SK-N-SH (cell line): ENCODE results near the gene RHOT2. TPM values are rescaled to one million over a fixed set of nuclear protein-coding genes. Genes with fewer than 3 reads are reported as not detected.

Source experiments
- CTCF ChIA-PET: fragments of 300-600, 350-600 bp; formaldehyde crosslinking; extraction: SDS; loops from one replicate; lab custom pipeline; 2021; lab: Yijun Ruan, JAX
- POLR2A ChIA-PET: fragments of 350-600 bp; sonication (Branson Sonifier 250); formaldehyde crosslinking; extraction: SDS; loops from one replicate; lab custom pipeline; 2020; ENCODE audit warnings: antibody characterized with exemption, inconsistent platforms; lab: Yijun Ruan, JAX
- DNase-seq: peaks from one replicate; pipeline ENCODE4 v3.0.0; 2012
- H2AFZ ChIP-seq: fragments of 200-600 bp; sonication (generic); 2 replicates; pipeline ENCODE4 v1.8.1; 2016; ENCODE audit warnings: antibody characterized with exemption, mild to moderate bottlenecking, low read depth
- H3F3A ChIP-seq: fragments of 200-600 bp; sonication (generic); replicated peaks from 2 replicates; pipeline ENCODE3; 2016; ENCODE audit warnings: antibody characterized with exemption, mild to moderate bottlenecking; ENCODE audit not compliant: insufficient read depth
- H3K27ac ChIP-seq, 2 experiments: fragments of 200-500 bp in 1 of 2; fragments of 200-600 bp in 1 of 2; sonication (Bioruptor generic) in 1 of 2; sonication (generic), shearing (Covaris generic) in 1 of 2; 2 replicates each; pipeline versions ENCODE4 v1.5.1 to v1.6.1; 2014 to 2016; ENCODE audit warnings: low read depth in 2 of 2, inconsistent platforms in 1 of 2, low read length in 1 of 2, mild to moderate bottlenecking in 1 of 2, mixed read lengths in 1 of 2
- H3K27me3 ChIP-seq: fragments of 200-600 bp; sonication (generic), shearing (Covaris generic); 2 replicates; pipeline ENCODE4 v1.6.1; 2016; ENCODE audit warnings: mixed run types; ENCODE audit not compliant: insufficient read depth
- H3K36me3 ChIP-seq, 2 experiments: fragments of 200-500 bp in 1 of 2; fragments of 200-600 bp in 1 of 2; sonication (Bioruptor generic) in 1 of 2; sonication (generic) in 1 of 2; replicated peaks in 1 of 2; 2 replicates each; pipeline versions ENCODE3 to v1.5.1; 2014 to 2016; ENCODE audit warnings: low read length in 1 of 2, mild to moderate bottlenecking in 1 of 2; ENCODE audit not compliant: insufficient read depth in 2 of 2, control insufficient read depth in 1 of 2
- H3K4me1 ChIP-seq, 2 experiments: fragments of 200-500 bp in 1 of 2; fragments of 200-600 bp in 1 of 2; sonication (Bioruptor generic) in 1 of 2; sonication (generic), shearing (Covaris generic) in 1 of 2; 2 replicates each; pipeline versions ENCODE4 v1.5.1 to v1.6.1; 2014 to 2016; ENCODE audit warnings: low read depth in 1 of 2, low read length in 1 of 2, mixed run types in 1 of 2; ENCODE audit not compliant: insufficient read depth in 2 of 2, control insufficient read depth in 1 of 2
- H3K4me2 ChIP-seq: fragments of 200-600 bp; sonication (generic), shearing (Covaris generic); 2 replicates; pipeline ENCODE4 v1.6.1; 2017; ENCODE audit warnings: mixed run types
- H3K4me3 ChIP-seq, 2 experiments: fragments of 200-500 bp in 1 of 2; fragments of 200-600 bp in 1 of 2; sonication (Bioruptor generic) in 1 of 2; sonication (generic), shearing (Covaris generic) in 1 of 2; 2 replicates each; pipeline versions ENCODE4 v1.5.1 to v1.8.1; 2014 to 2016; ENCODE audit warnings: low read depth in 2 of 2, inconsistent platforms in 1 of 2, low read length in 1 of 2, mild to moderate bottlenecking in 1 of 2, mixed read lengths in 1 of 2, moderate library complexity in 1 of 2
- H3K79me2 ChIP-seq: fragments of 200-600 bp; sonication (generic); 2 replicates; pipeline ENCODE4 v1.8.1; 2017; ENCODE audit warnings: mild to moderate bottlenecking; ENCODE audit not compliant: insufficient read depth
- H3K9ac ChIP-seq: fragments of 200-600 bp; sonication (generic); 2 replicates; pipeline ENCODE4 v1.6.1; 2017; ENCODE audit warnings: mixed run types
- H3K9me2 ChIP-seq: fragments of 200-600 bp; sonication (generic); 2 replicates; pipeline ENCODE4 v1.6.1; 2017; ENCODE audit warnings: mixed run types
- H3K9me3 ChIP-seq: fragments of 200-600 bp; sonication (generic); 2 replicates; pipeline ENCODE4 v1.6.1; 2017; ENCODE audit warnings: mixed run types, mild to moderate bottlenecking, moderate library complexity
- H4K20me1 ChIP-seq: fragments of 200-600 bp; sonication (generic); 2 replicates; pipeline ENCODE4 v1.6.1; 2017; ENCODE audit warnings: mild to moderate bottlenecking, mixed run types; ENCODE audit not compliant: insufficient read depth
- CHD2 ChIP-seq: fragments of 150-350 bp; IDR thresholded peaks from 2 replicates; pipeline ENCODE4 v1.6.1; 2018; ENCODE audit warnings: low read length; ENCODE audit not compliant: partially characterized antibody
- ELF1 ChIP-seq: IDR thresholded peaks from 2 replicates; pipeline ENCODE4 v1.4.0; 2012
- FOXJ3 ChIP-seq: sonication (generic); formaldehyde crosslinking; IDR thresholded peaks from 2 replicates; pipeline ENCODE4 v1.5.1; 2020; ENCODE audit warnings: mild to moderate bottlenecking, missing genetic modification reagents
- IRF3 ChIP-seq: fragments of 150-350 bp; IDR thresholded peaks from 2 replicates; pipeline ENCODE4 v1.6.1; 2016; ENCODE audit warnings: mild to moderate bottlenecking, low read depth, low read length
- MXI1 ChIP-seq: IDR thresholded peaks from 2 replicates; pipeline ENCODE4 v1.6.1; 2012; ENCODE audit warnings: mild to moderate bottlenecking, low read depth, low read length, improper control_type of control experiment
- NFIC ChIP-seq: IDR thresholded peaks from 2 replicates; pipeline ENCODE4 v1.4.0; 2012; ENCODE audit warnings: borderline replicate concordance
- PBX3 ChIP-seq: IDR thresholded peaks from 2 replicates; pipeline ENCODE4; 2012
- RAD21 ChIP-seq: IDR thresholded peaks from 2 replicates; pipeline ENCODE4 v1.6.1; 2012; ENCODE audit warnings: mild to moderate bottlenecking, low read length
- SIN3A ChIP-seq: IDR thresholded peaks from 2 replicates; pipeline ENCODE4 v1.6.1; 2012; ENCODE audit warnings: low read depth, mild to moderate bottlenecking, low read length, moderate library complexity, borderline replicate concordance
- TAF1 ChIP-seq: IDR thresholded peaks from 2 replicates; pipeline ENCODE4 v1.6.1; 2012; ENCODE audit warnings: low read depth, mild to moderate bottlenecking, low read length, moderate library complexity, borderline replicate concordance
- USF1 ChIP-seq: IDR thresholded peaks from 2 replicates; pipeline ENCODE4 v1.4.0; 2012; ENCODE audit warnings: low read depth, borderline replicate concordance
- WGBS: methylation state at CpG from one replicate; pipeline ENCODE4 v1.1.6; 2017; ENCODE audit warnings: low lambda C conversion rate; 5-methylcytosine and 5-hydroxymethylcytosine counted together
- polyA plus RNA-seq, 3 experiments: library from polyadenylated mRNA; depleted of rRNA; stranded (reverse); fragments of >200 nt; gene quantifications; 2 replicates each; pipeline ENCODE4 v1.2.3, GENCODE V29; 2012
- TF ChIP-seq, protein P1 (sequence below): IDR thresholded peaks from 2 replicates; pipeline ENCODE4 v1.4.0; 2012; ENCODE audit warnings: low read depth

The RHOT2 gene
- polyA plus RNA-seq, 1 of the 3 experiments (the other 2 are of a cell fraction) = 229 TPM

- WGBS = 62% methylated on average over 7 of the region's 25 CpGs
- H3K9me3 ChIP-seq = no peaks in the 10 kb centered on the region
- ChIA-PET POLR2A (interaction anchor here (0.7 to 1.2 kb wide), 5 partner anchors 9 to 745 kb away, joined by 3 to 5 read pairs (median 3); partner anchors contain the start of genes JMJD8, UQCC4 and WDR90), CTCF (interaction anchor here (0.6 to 4.6 kb wide), 8 partner anchors 8 to 45 kb away, joined by 3 to 20 read pairs (median 4); partner anchors contain the start of genes ANTKMT, RHOT2 and WDR24)
- no peaks in the 10 kb centered on the region for H3K9me2 ChIP-seq
- no peak overlapping the region for H2AFZ ChIP-seq
- H3K4me2 ChIP-seq = no peak overlapping the region
- no peak for TF ChIP-seq NFIC
- no peak for DNase-seq
- H3K9ac ChIP-seq = no peak overlapping the region
- H3F3A ChIP-seq = peaks cover 10% of the 10 kb centered on the region
- H3K27me3 ChIP-seq = no peaks in the 10 kb centered on the region
- H3K4me3 ChIP-seq = no peak overlapping the region; a peak in 1 of 4 replicates
- peaks cover 7% of the 10 kb centered on the region for H3K79me2 ChIP-seq
- H3K4me1 ChIP-seq = peaks cover 4 to 18% of the 10 kb centered on the region in 2 experiments; a peak in 2 of 4 replicates
- H4K20me1 ChIP-seq = peaks cover 4% of the 10 kb centered on the region
- H3K36me3 ChIP-seq = peaks cover 0 to 32% of the 10 kb centered on the region in 2 experiments
- no peak overlapping the region for H3K27ac ChIP-seq
These were observed 8.1 kb downstream of the RHOT2 start for GRCh38 chr16:675884-676564.

GRCh38 chr16:676565-676902 lies 8.6 kb downstream of the RHOT2 start:
- TF ChIP-seq PBX3 = no peak
- TF ChIP-seq TAF1 = no peak
- TF ChIP-seq MXI1 = no peak
- TF ChIP-seq RAD21 = no peak
- TF ChIP-seq CHD2 = no peak
- TF ChIP-seq, protein P1, sequence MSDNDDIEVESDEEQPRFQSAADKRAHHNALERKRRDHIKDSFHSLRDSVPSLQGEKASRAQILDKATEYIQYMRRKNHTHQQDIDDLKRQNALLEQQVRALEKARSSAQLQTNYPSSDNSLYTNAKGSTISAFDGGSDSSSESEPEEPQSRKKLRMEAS = no peak
- no peak for TF ChIP-seq SIN3A
- no peak for TF ChIP-seq FOXJ3 (CRISPR knock-in tag)
- TF ChIP-seq IRF3 = no peak
- TF ChIP-seq ELF1 = no peak
- no peak for TF ChIP-seq USF1
- Histone ChIP-seq H3F3A (peaks cover 14% of the 10 kb centered on the region), H3K4me3 (no peak overlapping the region), H3K4me2 (no peak overlapping the region), H3K79me2 (peaks cover 12% of the 10 kb centered on the region), H3K36me3 (peaks cover under 1 to 31% of the 10 kb centered on the region in 2 experiments), H3K9me2 (no peaks in the 10 kb centered on the region), H2AFZ (no peak overlapping the region), H3K9ac (no peak overlapping the region), H3K27me3 (no peaks in the 10 kb centered on the region), H3K27ac (no peak overlapping the region), H3K9me3 (no peaks in the 10 kb centered on the region), H4K20me1 (peaks cover 9% of the 10 kb centered on the region), H3K4me1 (peaks cover 4 to 23% of the 10 kb centered on the region in 2 experiments; a peak in 2 of 4 replicates)
- WGBS = 91% methylated on average over 5 of the region's 21 CpGs
- CTCF ChIA-PET = interaction anchor here (1.0 to 4.6 kb wide), 4 partner anchors 9 to 45 kb away, joined by 3 to 20 read pairs (median 7); partner anchors contain the start of genes ANTKMT and RHOT2
- POLR2A ChIA-PET = interaction anchor here (1.0 to 1.2 kb wide), 3 partner anchors 8 to 43 kb away, joined by 3 to 5 read pairs (median 4); partner anchors contain the start of genes JMJD8 and WDR90
- DNase-seq = no peak
